ENCODE data around the gene CACNG6.

Gene CACNG6

DNA sequence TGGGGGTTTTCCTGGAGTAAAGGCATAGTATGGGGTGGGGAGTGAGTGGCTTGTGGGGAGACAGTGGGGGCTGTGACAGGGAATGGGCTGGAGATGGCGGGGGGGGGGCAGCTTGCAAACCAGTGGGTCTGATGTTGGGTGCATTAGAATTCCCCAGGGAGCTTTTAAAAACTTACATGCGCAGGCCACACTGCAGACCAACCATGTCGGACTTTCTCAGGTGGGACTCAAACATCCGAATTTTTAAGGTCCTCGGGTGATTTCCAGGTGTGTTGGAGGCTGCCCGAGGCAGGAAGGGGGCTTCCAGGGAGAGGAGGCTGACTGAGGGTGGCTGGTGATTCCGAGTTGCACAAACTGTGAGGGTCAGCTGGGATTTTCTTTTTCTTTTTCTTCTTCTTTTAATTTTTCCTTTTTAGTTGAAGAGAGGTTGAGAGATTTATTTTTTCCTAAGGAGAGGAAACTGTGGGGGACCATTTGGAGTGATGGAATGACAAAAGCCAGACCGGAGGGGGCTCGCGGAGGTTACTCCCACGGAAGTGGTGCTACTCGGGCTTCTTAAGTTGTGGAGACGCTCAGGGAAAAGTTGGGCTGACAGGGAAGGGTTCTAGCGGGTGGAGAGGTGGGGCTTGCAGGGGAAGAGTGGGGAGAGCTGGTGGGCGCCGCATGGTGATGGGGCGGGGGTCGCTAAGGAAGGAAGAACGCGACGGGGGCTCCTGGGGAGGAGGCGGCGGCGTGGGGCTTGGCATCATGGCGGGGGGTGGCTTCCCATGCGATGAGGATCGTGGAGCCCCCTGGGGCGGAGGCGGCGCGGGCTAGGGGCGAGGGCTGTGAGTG is 29.7 kb upstream of the CACNG6 start:
- Histone ChIP-seq H3K4me2 (ENCODE audit: low read length) (no peak overlapping the region), H4K20me1 (ENCODE audit: insufficient read depth, low read length) (no peaks in the 10 kb centered on the region), H2AFZ (ENCODE audit: low read depth, low read length) (no peak overlapping the region), H3K27me3 (ENCODE audit: low read depth, low read length) (no peaks in the 10 kb centered on the region), H3K9ac (ENCODE audit: low read length) (no peak overlapping the region), H3K4me3 (ENCODE audit: low read length) (no peak overlapping the region), H3K36me3 (replicated peaks; ENCODE audit: low read depth, low read length) (no peaks in the 10 kb centered on the region), H3K27ac (ENCODE audit: low read length) (no peak overlapping the region), H3K79me2 (ENCODE audit: low read length) (no peaks in the 10 kb centered on the region), H3K4me1 (ENCODE audit: low read length) (no peaks in the 10 kb centered on the region), H3K9me3 (ENCODE audit: insufficient read depth, low read length) (no peaks in the 10 kb centered on the region)
- TF ChIP-seq, protein P1, sequence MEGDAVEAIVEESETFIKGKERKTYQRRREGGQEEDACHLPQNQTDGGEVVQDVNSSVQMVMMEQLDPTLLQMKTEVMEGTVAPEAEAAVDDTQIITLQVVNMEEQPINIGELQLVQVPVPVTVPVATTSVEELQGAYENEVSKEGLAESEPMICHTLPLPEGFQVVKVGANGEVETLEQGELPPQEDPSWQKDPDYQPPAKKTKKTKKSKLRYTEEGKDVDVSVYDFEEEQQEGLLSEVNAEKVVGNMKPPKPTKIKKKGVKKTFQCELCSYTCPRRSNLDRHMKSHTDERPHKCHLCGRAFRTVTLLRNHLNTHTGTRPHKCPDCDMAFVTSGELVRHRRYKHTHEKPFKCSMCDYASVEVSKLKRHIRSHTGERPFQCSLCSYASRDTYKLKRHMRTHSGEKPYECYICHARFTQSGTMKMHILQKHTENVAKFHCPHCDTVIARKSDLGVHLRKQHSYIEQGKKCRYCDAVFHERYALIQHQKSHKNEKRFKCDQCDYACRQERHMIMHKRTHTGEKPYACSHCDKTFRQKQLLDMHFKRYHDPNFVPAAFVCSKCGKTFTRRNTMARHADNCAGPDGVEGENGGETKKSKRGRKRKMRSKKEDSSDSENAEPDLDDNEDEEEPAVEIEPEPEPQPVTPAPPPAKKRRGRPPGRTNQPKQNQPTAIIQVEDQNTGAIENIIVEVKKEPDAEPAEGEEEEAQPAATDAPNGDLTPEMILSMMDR (IDR thresholded peaks at IDR 0.05; ENCODE audit: low read depth, low read length) = no peak
- TF ChIP-seq EZH2phosphoT487 (IDR thresholded peaks at IDR 0.05; ENCODE audit: low read depth) = no peak

DNA sequence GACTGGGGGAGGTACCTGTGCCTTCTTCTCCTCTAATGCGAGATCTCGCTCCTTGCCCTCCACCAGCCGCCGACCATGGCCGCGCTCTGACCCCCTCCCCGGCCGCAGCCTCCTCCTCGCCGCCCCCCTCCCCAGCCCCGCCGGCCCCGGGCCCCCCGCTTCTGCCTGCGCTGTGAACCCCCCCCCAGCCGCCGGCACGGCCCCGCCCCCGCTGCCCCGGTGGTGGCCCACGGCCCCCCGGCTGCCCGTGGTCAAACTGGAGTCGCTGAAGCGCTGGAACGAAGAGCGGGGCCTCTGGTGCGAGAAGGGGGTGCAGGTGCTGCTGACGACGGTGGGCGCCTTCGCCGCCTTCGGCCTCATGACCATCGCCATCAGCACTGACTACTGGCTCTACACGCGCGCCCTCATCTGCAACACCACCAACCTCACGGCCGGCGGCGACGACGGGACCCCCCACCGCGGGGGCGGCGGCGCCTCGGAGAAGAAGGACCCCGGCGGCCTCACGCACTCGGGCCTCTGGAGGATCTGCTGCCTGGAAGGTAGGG is 28.5 kb upstream of the CACNG6 start, which contains the start of gene CACNG8:
CACNG8 (plus strand) TSS at position 51 of the 545 bp plus-strand sequence.
- TF ChIP-seq, protein P1 (IDR thresholded peaks at IDR 0.05; ENCODE audit: low read depth, low read length) = no peak
- no peak for TF ChIP-seq EZH2phosphoT487 (IDR thresholded peaks at IDR 0.05; ENCODE audit: low read depth)
- no peak within 1 kb of the TSS for H3K9ac ChIP-seq (ENCODE audit: low read length)
- no peak within 1 kb of the TSS for H3K4me3 ChIP-seq (ENCODE audit: low read length)
- H3K79me2 ChIP-seq (ENCODE audit: low read length) = no peaks in the 10 kb centered on the region
- H3K4me1 ChIP-seq (ENCODE audit: low read length) = no peaks in the 10 kb centered on the region
- H4K20me1 ChIP-seq (ENCODE audit: insufficient read depth, low read length) = no peaks in the 10 kb centered on the region
- no peaks in the 10 kb centered on the region for H3K36me3 ChIP-seq (replicated peaks; ENCODE audit: low read depth, low read length)
- H3K27ac ChIP-seq (ENCODE audit: low read length) = no peak within 1 kb of the TSS
- H3K27me3 ChIP-seq (ENCODE audit: low read depth, low read length) = no peaks in the 10 kb centered on the region
- H3K4me2 ChIP-seq (ENCODE audit: low read length) = no peak within 1 kb of the TSS
- H3K9me3 ChIP-seq (ENCODE audit: insufficient read depth, low read length) = no peaks in the 10 kb centered on the region
- H2AFZ ChIP-seq (ENCODE audit: low read depth, low read length) = no peak within 1 kb of the TSS

DNA sequence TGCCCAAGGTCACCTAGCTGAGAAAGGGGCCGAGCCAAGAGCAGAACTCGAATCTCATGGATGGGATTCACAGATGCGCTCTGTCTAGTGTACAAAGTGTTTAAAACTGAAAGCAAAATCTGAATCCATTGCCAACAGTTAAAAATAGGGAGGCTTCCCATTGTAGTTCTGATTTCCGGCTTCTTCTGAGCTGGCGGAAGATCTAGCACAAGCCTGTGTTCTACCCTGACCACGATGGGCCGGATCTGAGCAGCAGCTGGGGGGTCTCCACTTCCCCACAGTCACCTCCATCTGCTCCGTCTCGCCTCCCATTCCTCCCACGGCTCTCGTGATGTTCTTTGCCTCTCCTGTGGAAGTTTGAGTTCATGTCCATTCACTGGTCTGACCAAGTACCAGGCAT is 26.3 kb upstream of the CACNG6 start:
- Histone ChIP-seq H3K4me1 (ENCODE audit: low read length) (no peaks in the 10 kb centered on the region), H3K79me2 (ENCODE audit: low read length) (no peaks in the 10 kb centered on the region), H3K9me3 (ENCODE audit: insufficient read depth, low read length) (no peaks in the 10 kb centered on the region), H3K27ac (ENCODE audit: low read length) (no peak overlapping the region), H3K36me3 (replicated peaks; ENCODE audit: low read depth, low read length) (no peaks in the 10 kb centered on the region), H3K4me3 (ENCODE audit: low read length) (no peak overlapping the region), H3K9ac (ENCODE audit: low read length) (no peak overlapping the region), H2AFZ (ENCODE audit: low read depth, low read length) (no peak overlapping the region), H3K27me3 (ENCODE audit: low read depth, low read length) (no peaks in the 10 kb centered on the region), H3K4me2 (ENCODE audit: low read length) (no peak overlapping the region), H4K20me1 (ENCODE audit: insufficient read depth, low read length) (no peaks in the 10 kb centered on the region)
- no peak for TF ChIP-seq EZH2phosphoT487 (IDR thresholded peaks at IDR 0.05; ENCODE audit: low read depth)
- TF ChIP-seq, protein P1 (IDR thresholded peaks at IDR 0.05; ENCODE audit: low read depth, low read length) = no peak

DNA sequence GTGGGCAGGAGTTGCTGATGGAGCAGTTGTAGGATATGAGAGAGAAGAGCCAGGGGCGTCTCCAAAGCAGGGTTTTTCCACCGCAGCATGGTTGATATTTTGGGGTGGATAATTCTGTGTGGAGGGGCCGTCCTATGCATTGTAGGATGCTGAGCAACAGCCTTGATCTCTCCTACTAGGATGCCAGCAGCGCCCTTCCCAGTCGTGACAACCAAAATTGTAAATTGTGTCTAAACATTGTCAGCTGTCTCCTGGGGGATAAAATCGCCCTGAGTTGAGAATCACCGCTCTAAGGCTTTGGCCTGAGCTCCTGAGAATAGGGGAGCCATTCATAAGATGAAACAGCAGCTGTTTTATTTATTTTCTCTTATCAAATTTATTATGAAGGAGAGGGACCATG is 24.5 kb upstream of the CACNG6 start:
- H3K36me3 ChIP-seq (replicated peaks; ENCODE audit: low read depth, low read length) = no peaks in the 10 kb centered on the region
- H4K20me1 ChIP-seq (ENCODE audit: insufficient read depth, low read length) = no peaks in the 10 kb centered on the region
- TF ChIP-seq EZH2phosphoT487 (IDR thresholded peaks at IDR 0.05; ENCODE audit: low read depth) = no peak
- TF ChIP-seq, protein P1 (IDR thresholded peaks at IDR 0.05; ENCODE audit: low read depth, low read length) = no peak
- no peaks in the 10 kb centered on the region for H3K9me3 ChIP-seq (ENCODE audit: insufficient read depth, low read length)
- no peak overlapping the region for H2AFZ ChIP-seq (ENCODE audit: low read depth, low read length)
- H3K27me3 ChIP-seq (ENCODE audit: low read depth, low read length) = no peaks in the 10 kb centered on the region
- no peaks in the 10 kb centered on the region for H3K79me2 ChIP-seq (ENCODE audit: low read length)
- no peak overlapping the region for H3K4me2 ChIP-seq (ENCODE audit: low read length)
- H3K4me1 ChIP-seq (ENCODE audit: low read length) = no peaks in the 10 kb centered on the region
- H3K27ac ChIP-seq (ENCODE audit: low read length) = no peak overlapping the region
- no peak overlapping the region for H3K4me3 ChIP-seq (ENCODE audit: low read length)
- no peak overlapping the region for H3K9ac ChIP-seq (ENCODE audit: low read length)

Data from OCI-LY3 (cell line).